RWPE2 (cell line): ENCODE data around the gene C5orf34.

Experiments used
- ATAC-seq: fragments of 200-7000 bp; cut with Tn5 transposase; 3 replicates; pipeline ENCODE4 v1.9.1; 2021; ENCODE audit warnings: low read depth
- DNase-seq: peaks from one replicate; pipeline ENCODE4 v3.0.0-alpha.2; 2020; ENCODE audit warnings: low spot score
- H3K27ac ChIP-seq: fragments of 450-650 bp; 2 replicates; pipeline ENCODE4 v1.5.1; 2017; ENCODE audit warnings: mild to moderate bottlenecking; ENCODE audit not compliant: poor library complexity, severe bottlenecking
- H3K27me3 ChIP-seq: fragments of 250-450 bp; sonication (Bioruptor Pico); 2 replicates; pipeline ENCODE4 v1.5.1; 2021; ENCODE audit warnings: mild to moderate bottlenecking, moderate library complexity; ENCODE audit not compliant: insufficient read depth, poor library complexity, severe bottlenecking
- H3K36me3 ChIP-seq: fragments of 250-450 bp; sonication (Bioruptor Pico); 2 replicates; pipeline ENCODE4 v1.5.1; 2020; ENCODE audit warnings: low read depth, mild to moderate bottlenecking, moderate library complexity
- H3K4me1 ChIP-seq: fragments of 250-450 bp; sonication (Bioruptor Pico); 2 replicates; pipeline ENCODE4 v1.5.1; 2021; ENCODE audit warnings: mild to moderate bottlenecking, moderate library complexity; ENCODE audit not compliant: insufficient read depth, poor library complexity, severe bottlenecking
- H3K4me3 ChIP-seq: fragments of 250-450 bp; sonication (Bioruptor Pico); 2 replicates; pipeline ENCODE4 v1.5.1; 2021; ENCODE audit warnings: mild to moderate bottlenecking, moderate library complexity; ENCODE audit not compliant: severe bottlenecking
- H3K9me3 ChIP-seq: fragments of 250-450 bp; sonication (Bioruptor Pico); 2 replicates; pipeline ENCODE4 v1.5.1; 2021; ENCODE audit warnings: mild to moderate bottlenecking, moderate library complexity; ENCODE audit not compliant: severe bottlenecking
- TF ChIP-seq, protein P1 (sequence below): fragments of 450-650 bp; IDR thresholded peaks from one replicate; pipeline ENCODE4 v1.5.1; 2017; ENCODE audit warnings: mild to moderate bottlenecking, moderate library complexity; ENCODE audit not compliant: poor library complexity, severe bottlenecking

C5orf34 gene

DNA sequence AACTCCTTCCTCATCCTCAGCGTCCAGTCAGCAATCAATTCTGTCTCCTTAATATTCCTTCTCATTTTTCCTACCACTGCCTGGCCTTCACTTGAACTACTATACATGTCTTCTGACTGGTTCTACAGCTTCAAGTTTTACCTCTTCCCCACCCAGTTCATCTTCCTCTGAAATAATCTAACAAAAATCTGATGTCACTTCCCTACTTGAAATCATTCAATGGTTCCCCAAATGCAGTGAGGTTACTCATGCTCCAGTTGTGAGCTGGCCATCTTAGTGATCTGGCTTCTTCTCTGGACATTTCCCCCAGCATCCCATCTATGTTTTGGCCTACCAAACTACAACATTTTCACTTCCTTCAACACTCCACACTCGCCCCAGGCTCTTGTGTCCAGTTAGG lies 16.4 kb downstream of the C5orf34 start:
- ATAC-seq (no peak), DNase-seq (no peak)
- Histone ChIP-seq H3K27me3 (no peaks in the 10 kb centered on the region), H3K36me3 (peaks cover 36% of the 10 kb centered on the region), H3K4me3 (no peak overlapping the region), H3K9me3 (no peaks in the 10 kb centered on the region), H3K4me1 (no peaks in the 10 kb centered on the region), H3K27ac (no peak overlapping the region)
- TF ChIP-seq, protein P1, sequence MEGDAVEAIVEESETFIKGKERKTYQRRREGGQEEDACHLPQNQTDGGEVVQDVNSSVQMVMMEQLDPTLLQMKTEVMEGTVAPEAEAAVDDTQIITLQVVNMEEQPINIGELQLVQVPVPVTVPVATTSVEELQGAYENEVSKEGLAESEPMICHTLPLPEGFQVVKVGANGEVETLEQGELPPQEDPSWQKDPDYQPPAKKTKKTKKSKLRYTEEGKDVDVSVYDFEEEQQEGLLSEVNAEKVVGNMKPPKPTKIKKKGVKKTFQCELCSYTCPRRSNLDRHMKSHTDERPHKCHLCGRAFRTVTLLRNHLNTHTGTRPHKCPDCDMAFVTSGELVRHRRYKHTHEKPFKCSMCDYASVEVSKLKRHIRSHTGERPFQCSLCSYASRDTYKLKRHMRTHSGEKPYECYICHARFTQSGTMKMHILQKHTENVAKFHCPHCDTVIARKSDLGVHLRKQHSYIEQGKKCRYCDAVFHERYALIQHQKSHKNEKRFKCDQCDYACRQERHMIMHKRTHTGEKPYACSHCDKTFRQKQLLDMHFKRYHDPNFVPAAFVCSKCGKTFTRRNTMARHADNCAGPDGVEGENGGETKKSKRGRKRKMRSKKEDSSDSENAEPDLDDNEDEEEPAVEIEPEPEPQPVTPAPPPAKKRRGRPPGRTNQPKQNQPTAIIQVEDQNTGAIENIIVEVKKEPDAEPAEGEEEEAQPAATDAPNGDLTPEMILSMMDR: no peak

DNA sequence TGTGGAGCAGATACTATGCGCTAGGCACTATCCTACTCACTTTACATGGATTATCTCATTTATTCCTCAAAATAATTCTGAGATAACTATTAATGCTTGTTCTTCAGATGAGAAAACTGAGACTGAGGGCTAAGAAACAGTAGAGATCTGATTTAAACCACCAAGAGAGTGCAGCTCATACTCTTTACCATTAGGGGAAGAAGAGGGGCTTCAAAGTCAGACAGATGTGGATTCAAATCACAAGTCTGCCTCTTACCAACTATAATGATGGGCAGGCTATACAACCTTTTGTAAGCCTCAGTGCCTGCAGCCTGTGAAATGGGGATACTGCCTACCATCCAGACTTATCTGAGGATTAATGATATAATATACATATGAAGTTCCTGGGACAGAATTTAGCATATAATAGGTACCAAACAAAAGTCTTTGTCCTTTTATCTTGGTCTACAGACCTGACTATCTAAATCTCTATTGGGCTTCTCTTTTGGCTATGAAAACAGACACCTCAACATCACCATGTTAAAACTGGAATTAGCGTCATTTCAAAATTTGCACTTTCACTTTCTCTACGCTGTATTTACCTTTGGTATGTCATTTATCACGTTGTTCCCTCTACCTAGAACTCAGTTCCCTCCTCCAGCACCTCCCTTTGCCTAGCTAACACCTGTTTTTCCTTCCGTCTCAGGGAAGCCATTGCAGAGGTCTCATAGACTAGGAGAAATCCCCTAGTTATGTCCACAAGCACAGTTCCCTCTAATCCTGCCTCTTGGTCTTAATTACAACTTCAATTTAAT lies 17.4 kb downstream of the C5orf34 start:
- Histone ChIP-seq H3K36me3 (peaks cover 36% of the 10 kb centered on the region), H3K27ac (no peak overlapping the region)

DNA sequence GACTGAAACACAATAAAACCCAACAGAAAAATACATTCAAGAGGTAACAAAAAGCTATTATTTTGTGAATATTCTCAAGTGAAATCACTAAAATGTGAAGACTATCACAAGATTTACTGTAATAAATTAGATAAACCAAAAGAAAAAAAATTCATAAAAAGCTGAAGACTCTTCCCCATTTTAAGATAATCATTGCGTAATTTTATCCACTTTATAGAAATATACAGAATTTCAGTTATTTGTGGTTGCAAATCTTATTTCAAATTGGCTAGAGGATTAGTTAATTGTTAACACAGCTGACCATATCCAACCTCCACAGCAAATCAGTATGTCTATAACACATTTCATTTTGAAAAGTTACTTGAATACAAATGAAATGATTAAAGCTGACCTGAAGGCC lies 23.6 kb downstream of the C5orf34 start:
- Histone ChIP-seq H3K4me3 (no peak overlapping the region), H3K27ac (no peak overlapping the region), H3K4me1 (no peaks in the 10 kb centered on the region), H3K9me3 (no peaks in the 10 kb centered on the region), H3K36me3 (peaks cover 79% of the 10 kb centered on the region), H3K27me3 (no peaks in the 10 kb centered on the region)
- DNase-seq (no peak), ATAC-seq (no peak)
- TF ChIP-seq, protein P1: no peak

More for the DNA sequence above, 17.4 kb downstream of the C5orf34 start:
- TF ChIP-seq, protein P1: no peak
- DNase-seq (no peak), ATAC-seq (no peak)
- Histone ChIP-seq H3K9me3 (no peaks in the 10 kb centered on the region), H3K4me3 (no peak overlapping the region), H3K4me1 (no peaks in the 10 kb centered on the region), H3K27me3 (no peaks in the 10 kb centered on the region)

DNA sequence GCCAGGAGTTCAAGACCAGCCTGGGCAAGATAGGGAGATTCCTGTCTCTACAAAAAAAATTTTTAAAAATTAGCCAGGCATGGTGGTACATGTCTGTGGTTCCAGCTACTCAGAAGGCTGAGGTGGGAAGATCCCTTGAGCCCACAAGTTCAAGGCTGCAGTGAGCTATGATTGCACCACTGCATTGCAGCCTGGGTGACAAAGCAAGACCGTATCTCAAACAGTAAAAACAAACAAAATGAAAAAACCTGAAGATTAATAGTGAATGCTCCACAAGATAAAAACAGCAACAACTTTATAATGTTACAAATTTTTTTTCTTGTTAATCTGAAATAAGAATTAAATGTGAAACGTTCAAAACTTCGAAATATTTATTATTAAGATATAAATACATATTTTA lies 28.6 kb downstream of the C5orf34 start:
- DNase-seq (no peak), ATAC-seq (no peak)
- Histone ChIP-seq H3K36me3 (peaks cover 47% of the 10 kb centered on the region), H3K9me3 (no peaks in the 10 kb centered on the region), H3K4me1 (peaks cover 10% of the 10 kb centered on the region), H3K27me3 (no peaks in the 10 kb centered on the region), H3K4me3 (no peak overlapping the region), H3K27ac (no peak overlapping the region)
- TF ChIP-seq, protein P1: no peak

DNA sequence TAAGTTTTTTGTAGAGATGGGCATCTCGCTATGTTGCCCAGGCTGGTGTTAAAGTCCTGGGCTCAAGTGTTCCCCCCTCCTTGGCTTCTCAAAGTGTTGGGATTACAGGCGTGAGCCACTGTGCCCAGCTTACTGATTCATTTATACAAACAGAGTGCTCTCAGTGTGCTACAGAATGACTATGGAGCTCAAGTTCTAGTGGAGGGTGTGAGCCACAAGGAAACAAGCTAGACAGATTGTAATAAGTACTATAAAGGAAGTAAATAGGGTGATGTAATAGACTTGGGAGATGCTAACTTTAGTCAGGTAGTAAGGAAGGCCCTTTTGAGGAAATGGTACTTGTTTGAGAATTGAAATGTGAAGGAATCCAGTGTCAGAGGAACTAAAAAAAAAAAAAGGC lies 29.5 kb downstream of the C5orf34 start:
- H3K27ac ChIP-seq: no peak overlapping the region
- H3K36me3 ChIP-seq: peaks cover 38% of the 10 kb centered on the region
- TF ChIP-seq, protein P1: no peak
- H3K9me3 ChIP-seq: no peaks in the 10 kb centered on the region
- no peak overlapping the region for H3K4me3 ChIP-seq
- H3K4me1 ChIP-seq: peaks cover 10% of the 10 kb centered on the region
- ATAC-seq (no peak), DNase-seq (no peak)
- no peaks in the 10 kb centered on the region for H3K27me3 ChIP-seq
